GM23338 (cell line): Measurements from ENCODE around the gene TOX4. TPM values are rescaled to one million over a fixed set of nuclear protein-coding genes. Genes with fewer than 3 reads are reported as not detected.

ENCODE experiments used
- ATAC-seq: fragments of 200-7000 bp; cut with Tn5 transposase; 3 replicates; pipeline ENCODE4 v1.9.1; 2020
- DNase-seq: peaks from one replicate; pipeline ENCODE4 v3.0.0-alpha.2; 2015; ENCODE audit warnings: low spot score
- H2AFZ ChIP-seq: fragments of 200-600 bp; sonication (generic); 2 replicates; pipeline ENCODE4 v1.8.0; 2016; ENCODE audit warnings: antibody characterized with exemption, mild to moderate bottlenecking, moderate library complexity
- H3F3A ChIP-seq: fragments of 200-600 bp; sonication (generic); replicated peaks from 2 replicates; pipeline ENCODE4 v1.8.0; 2017; ENCODE audit warnings: antibody characterized with exemption, mixed run types, low read depth
- H3K27ac ChIP-seq: fragments of 200-600 bp; sonication (generic); 2 replicates; pipeline ENCODE4 v1.6.1; 2016; ENCODE audit warnings: low read depth
- H3K27me3 ChIP-seq: fragments of 200-600 bp; sonication (generic); 2 replicates; pipeline ENCODE4 v1.8.0; 2016; ENCODE audit warnings: mild to moderate bottlenecking, mixed run types, moderate library complexity; ENCODE audit not compliant: insufficient read depth
- H3K36me3 ChIP-seq: fragments of 200-600 bp; sonication (generic); 2 replicates; pipeline ENCODE4 v1.8.0; 2016; ENCODE audit warnings: mild to moderate bottlenecking; ENCODE audit not compliant: insufficient read depth
- H3K4me1 ChIP-seq: fragments of 200-600 bp; sonication (generic); 2 replicates; pipeline ENCODE4 v1.8.0; 2016; ENCODE audit warnings: mild to moderate bottlenecking, moderate library complexity; ENCODE audit not compliant: insufficient read depth
- H3K4me2 ChIP-seq: fragments of 200-600 bp; sonication (generic); 2 replicates; pipeline ENCODE4 v1.7.1; 2017; ENCODE audit warnings: mixed run types
- H3K4me3 ChIP-seq: fragments of 200-600 bp; sonication (generic); 2 replicates; pipeline ENCODE4 v1.6.1; 2016; ENCODE audit warnings: mixed run types
- H3K79me2 ChIP-seq: fragments of 200-600 bp; sonication (generic); replicated peaks from 2 replicates; pipeline ENCODE4 v1.8.0; 2017; ENCODE audit warnings: mild to moderate bottlenecking; ENCODE audit not compliant: insufficient read depth
- H3K9me2 ChIP-seq: fragments of 200-600 bp; sonication (generic); 2 replicates; pipeline ENCODE4 v1.8.0; 2017; ENCODE audit not compliant: insufficient read depth
- H4K20me1 ChIP-seq: fragments of 200-600 bp; sonication (generic); replicated peaks from 2 replicates; pipeline ENCODE4 v1.8.0; 2017; ENCODE audit warnings: mild to moderate bottlenecking; ENCODE audit not compliant: insufficient read depth
- H3K27ac Mint-ChIP-seq: 2 replicates; pipeline ENCODE4 v1.8.0; 2020; ENCODE audit warnings: inconsistent platforms, mild to moderate bottlenecking, moderate library complexity, mixed read lengths
- H3K27me3 Mint-ChIP-seq: 3 replicates; pipeline ENCODE4 v1.8.0; 2022; ENCODE audit warnings: low read depth, mild to moderate bottlenecking, moderate library complexity, mixed read lengths, inconsistent platforms; ENCODE audit not compliant: insufficient read depth, poor library complexity
- H3K36me3 Mint-ChIP-seq: 3 replicates; pipeline ENCODE4 v1.8.0; 2021; ENCODE audit warnings: low read depth, mild to moderate bottlenecking, inconsistent platforms, moderate library complexity, mixed read lengths
- H3K4me1 Mint-ChIP-seq: 3 replicates; pipeline ENCODE4 v1.8.0; 2020; ENCODE audit warnings: mild to moderate bottlenecking, inconsistent platforms, mixed read lengths
- H3K4me3 Mint-ChIP-seq: 3 replicates; pipeline ENCODE4 v1.8.0; 2021; ENCODE audit warnings: moderate library complexity, mild to moderate bottlenecking, inconsistent platforms, mixed read lengths
- H3K9me3 Mint-ChIP-seq: 3 replicates; pipeline ENCODE4 v1.8.0; 2020; ENCODE audit warnings: moderate library complexity, mild to moderate bottlenecking, inconsistent platforms, mixed read lengths
- CREB1 ChIP-seq: fragments of 250-450 bp; sonication (Bioruptor Pico); IDR thresholded peaks from 2 replicates; pipeline ENCODE4 v1.5.0; 2020; ENCODE audit warnings: low read depth, mild to moderate bottlenecking, moderate library complexity
- EZH2phosphoT487 ChIP-seq: fragments of 200-600 bp; sonication (generic); IDR thresholded peaks from one replicate; pipeline ENCODE4 v1.8.1; 2018; ENCODE audit warnings: antibody characterized with exemption; ENCODE audit not compliant: unreplicated experiment
- JUNB ChIP-seq: IDR thresholded peaks from one replicate; pipeline ENCODE4 v1.6.1; 2016; ENCODE audit warnings: antibody characterized with exemption; ENCODE audit not compliant: unreplicated experiment
- NANOG ChIP-seq: IDR thresholded peaks from 2 replicates; pipeline ENCODE4 v1.6.1; 2016; ENCODE audit warnings: antibody characterized with exemption, borderline replicate concordance
- POLR2AphosphoS5 ChIP-seq: IDR thresholded peaks from 2 replicates; pipeline ENCODE4 v1.6.1; 2016; ENCODE audit warnings: antibody characterized with exemption, low read depth
- STAT1 ChIP-seq: IDR thresholded peaks from one replicate; pipeline ENCODE4 v1.6.1; 2016; ENCODE audit warnings: antibody characterized with exemption; ENCODE audit not compliant: unreplicated experiment
- ZNF114 ChIP-seq: fragments of 250-450 bp; sonication (Bioruptor Pico); IDR thresholded peaks from 2 replicates; pipeline ENCODE4 v1.5.0; 2020; ENCODE audit warnings: mild to moderate bottlenecking, moderate library complexity
- ZNF331 ChIP-seq: fragments of 250-450 bp; sonication (Bioruptor Pico); IDR thresholded peaks from 2 replicates; pipeline ENCODE4 v1.5.0; 2020; ENCODE audit warnings: low read depth, mild to moderate bottlenecking, moderate library complexity
- polyA plus RNA-seq: library from polyadenylated mRNA; unstranded; fragments of >200 nt; fragmentation: Nextera tagmentation; extraction: Ambion mirVana; gene quantifications from 2 replicates; pipeline ENCODE4 v1.2.1, GENCODE V29; 2016
- total RNA-seq: library from RNA; depleted of rRNA; stranded (reverse); fragments of >200 nt; shearing (Covaris generic); gene quantifications from 2 replicates; pipeline ENCODE4 v1.2.3, GENCODE V29; 2014
- TF ChIP-seq, protein P1 (sequence below): IDR thresholded peaks from 2 replicates; pipeline ENCODE4 v1.6.1; 2016; ENCODE audit warnings: antibody characterized with exemption
- TF ChIP-seq, protein P2 (sequence below): fragments of 250-450 bp; sonication (Bioruptor Pico); IDR thresholded peaks from 2 replicates; pipeline ENCODE4 v1.5.0; 2020; ENCODE audit warnings: mild to moderate bottlenecking, moderate library complexity
- TF ChIP-seq, protein P3 (sequence below): IDR thresholded peaks from one replicate; pipeline ENCODE4 v1.6.1; 2018; ENCODE audit warnings: antibody characterized with exemption; ENCODE audit not compliant: unreplicated experiment
- TF ChIP-seq, protein P4 (sequence below), 2 experiments: fragments of 200-600 bp in 1 of 2; sonication (generic) in 1 of 2; conservative IDR thresholded peaks; 2 replicates each; pipeline versions ENCODE4 v1.5.1 to v1.6.1; 2016 to 2017; ENCODE audit warnings: antibody characterized with exemption in 2 of 2, low read depth in 2 of 2, mild to moderate bottlenecking in 2 of 2, moderate library complexity in 1 of 2

TOX4 gene
- total and polyA plus RNA-seq, 2 experiments from 2014 or later: 45.6 to 72.8 TPM

DNA sequence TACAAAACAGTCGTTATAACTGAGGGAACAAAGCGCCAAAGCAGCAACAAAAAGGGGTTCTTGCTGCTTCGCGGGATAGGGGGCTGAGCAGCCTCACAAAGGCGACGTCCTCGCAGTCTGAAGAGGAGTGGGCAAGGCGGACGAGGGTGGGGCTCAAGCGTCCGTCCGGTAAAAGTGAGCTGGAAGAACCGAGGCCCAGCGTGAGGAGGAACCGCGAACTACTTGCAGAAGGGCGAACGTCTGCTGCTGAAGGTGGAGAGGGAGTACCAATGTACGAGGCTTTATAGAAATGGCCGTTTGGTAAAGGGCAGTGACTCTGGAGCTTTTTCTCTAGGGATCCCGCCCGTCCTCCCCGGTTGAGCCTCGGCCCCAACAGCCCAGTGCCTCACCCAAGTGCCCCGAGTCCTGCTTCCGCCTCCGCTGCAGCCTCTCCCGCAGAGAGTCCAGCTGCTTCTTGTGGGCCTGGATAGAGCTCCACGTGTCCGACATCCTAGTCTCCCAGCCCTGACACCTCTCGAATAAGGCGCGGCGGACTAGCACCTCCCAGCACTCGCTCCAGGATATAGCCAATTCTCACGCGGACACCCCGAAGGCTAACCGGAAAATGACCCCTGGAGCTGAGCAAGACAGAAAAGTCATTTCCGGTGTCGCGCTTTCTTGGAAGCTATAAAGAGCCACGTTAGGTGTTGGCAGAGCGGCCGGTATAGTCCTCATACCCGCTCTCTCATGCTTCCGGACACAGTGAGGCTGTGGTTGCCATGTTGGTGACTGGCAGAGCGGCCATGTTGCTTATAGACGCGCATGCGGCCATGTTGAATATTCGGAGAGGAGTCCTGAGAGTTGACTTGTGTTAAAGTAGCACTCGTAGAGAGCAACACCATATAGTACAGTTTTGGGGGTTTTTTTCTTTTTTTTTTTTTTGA lies 34.0 kb downstream of the TOX4 start, which contains the start of gene METTL3:
METTL3 (minus strand) TSS at position 606 of the 923 bp plus-strand sequence; CDS start at position 489, 117 bp downstream.
- Mint-ChIP-seq H3K9me3 (peaks cover 10% of the 10 kb centered on the region; the same call in 2 of the 3 replicates), H3K4me1 (peaks cover 17% of the 10 kb centered on the region), H3K4me3 (peak within 1 kb of the TSS; percentile 96), H3K36me3 (peaks cover 44% of the 10 kb centered on the region), H3K27me3 (peaks cover 12% of the 10 kb centered on the region), H3K27ac (peak within 1 kb of the TSS; percentile 98)
- peak; percentile 100 for DNase-seq
- Histone ChIP-seq H4K20me1 (peaks cover 17% of the 10 kb centered on the region), H3K27ac (peak within 1 kb of the TSS; percentile 86), H3K27me3 (no peaks in the 10 kb centered on the region), H3K4me2 (peak within 1 kb of the TSS; percentile 83), H3K4me1 (peaks cover 28% of the 10 kb centered on the region), H3K79me2 (peaks cover 51% of the 10 kb centered on the region), H3K36me3 (peaks cover 10% of the 10 kb centered on the region), H3F3A (no peaks in the 10 kb centered on the region), H3K4me3 (peak within 1 kb of the TSS; percentile 93), H2AFZ (no peak within 1 kb of the TSS), H3K9me2 (no peaks in the 10 kb centered on the region)
- TF ChIP-seq, protein P1, sequence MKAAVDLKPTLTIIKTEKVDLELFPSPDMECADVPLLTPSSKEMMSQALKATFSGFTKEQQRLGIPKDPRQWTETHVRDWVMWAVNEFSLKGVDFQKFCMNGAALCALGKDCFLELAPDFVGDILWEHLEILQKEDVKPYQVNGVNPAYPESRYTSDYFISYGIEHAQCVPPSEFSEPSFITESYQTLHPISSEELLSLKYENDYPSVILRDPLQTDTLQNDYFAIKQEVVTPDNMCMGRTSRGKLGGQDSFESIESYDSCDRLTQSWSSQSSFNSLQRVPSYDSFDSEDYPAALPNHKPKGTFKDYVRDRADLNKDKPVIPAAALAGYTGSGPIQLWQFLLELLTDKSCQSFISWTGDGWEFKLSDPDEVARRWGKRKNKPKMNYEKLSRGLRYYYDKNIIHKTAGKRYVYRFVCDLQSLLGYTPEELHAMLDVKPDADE: peak; percentile 97
- TF ChIP-seq, protein P2, sequence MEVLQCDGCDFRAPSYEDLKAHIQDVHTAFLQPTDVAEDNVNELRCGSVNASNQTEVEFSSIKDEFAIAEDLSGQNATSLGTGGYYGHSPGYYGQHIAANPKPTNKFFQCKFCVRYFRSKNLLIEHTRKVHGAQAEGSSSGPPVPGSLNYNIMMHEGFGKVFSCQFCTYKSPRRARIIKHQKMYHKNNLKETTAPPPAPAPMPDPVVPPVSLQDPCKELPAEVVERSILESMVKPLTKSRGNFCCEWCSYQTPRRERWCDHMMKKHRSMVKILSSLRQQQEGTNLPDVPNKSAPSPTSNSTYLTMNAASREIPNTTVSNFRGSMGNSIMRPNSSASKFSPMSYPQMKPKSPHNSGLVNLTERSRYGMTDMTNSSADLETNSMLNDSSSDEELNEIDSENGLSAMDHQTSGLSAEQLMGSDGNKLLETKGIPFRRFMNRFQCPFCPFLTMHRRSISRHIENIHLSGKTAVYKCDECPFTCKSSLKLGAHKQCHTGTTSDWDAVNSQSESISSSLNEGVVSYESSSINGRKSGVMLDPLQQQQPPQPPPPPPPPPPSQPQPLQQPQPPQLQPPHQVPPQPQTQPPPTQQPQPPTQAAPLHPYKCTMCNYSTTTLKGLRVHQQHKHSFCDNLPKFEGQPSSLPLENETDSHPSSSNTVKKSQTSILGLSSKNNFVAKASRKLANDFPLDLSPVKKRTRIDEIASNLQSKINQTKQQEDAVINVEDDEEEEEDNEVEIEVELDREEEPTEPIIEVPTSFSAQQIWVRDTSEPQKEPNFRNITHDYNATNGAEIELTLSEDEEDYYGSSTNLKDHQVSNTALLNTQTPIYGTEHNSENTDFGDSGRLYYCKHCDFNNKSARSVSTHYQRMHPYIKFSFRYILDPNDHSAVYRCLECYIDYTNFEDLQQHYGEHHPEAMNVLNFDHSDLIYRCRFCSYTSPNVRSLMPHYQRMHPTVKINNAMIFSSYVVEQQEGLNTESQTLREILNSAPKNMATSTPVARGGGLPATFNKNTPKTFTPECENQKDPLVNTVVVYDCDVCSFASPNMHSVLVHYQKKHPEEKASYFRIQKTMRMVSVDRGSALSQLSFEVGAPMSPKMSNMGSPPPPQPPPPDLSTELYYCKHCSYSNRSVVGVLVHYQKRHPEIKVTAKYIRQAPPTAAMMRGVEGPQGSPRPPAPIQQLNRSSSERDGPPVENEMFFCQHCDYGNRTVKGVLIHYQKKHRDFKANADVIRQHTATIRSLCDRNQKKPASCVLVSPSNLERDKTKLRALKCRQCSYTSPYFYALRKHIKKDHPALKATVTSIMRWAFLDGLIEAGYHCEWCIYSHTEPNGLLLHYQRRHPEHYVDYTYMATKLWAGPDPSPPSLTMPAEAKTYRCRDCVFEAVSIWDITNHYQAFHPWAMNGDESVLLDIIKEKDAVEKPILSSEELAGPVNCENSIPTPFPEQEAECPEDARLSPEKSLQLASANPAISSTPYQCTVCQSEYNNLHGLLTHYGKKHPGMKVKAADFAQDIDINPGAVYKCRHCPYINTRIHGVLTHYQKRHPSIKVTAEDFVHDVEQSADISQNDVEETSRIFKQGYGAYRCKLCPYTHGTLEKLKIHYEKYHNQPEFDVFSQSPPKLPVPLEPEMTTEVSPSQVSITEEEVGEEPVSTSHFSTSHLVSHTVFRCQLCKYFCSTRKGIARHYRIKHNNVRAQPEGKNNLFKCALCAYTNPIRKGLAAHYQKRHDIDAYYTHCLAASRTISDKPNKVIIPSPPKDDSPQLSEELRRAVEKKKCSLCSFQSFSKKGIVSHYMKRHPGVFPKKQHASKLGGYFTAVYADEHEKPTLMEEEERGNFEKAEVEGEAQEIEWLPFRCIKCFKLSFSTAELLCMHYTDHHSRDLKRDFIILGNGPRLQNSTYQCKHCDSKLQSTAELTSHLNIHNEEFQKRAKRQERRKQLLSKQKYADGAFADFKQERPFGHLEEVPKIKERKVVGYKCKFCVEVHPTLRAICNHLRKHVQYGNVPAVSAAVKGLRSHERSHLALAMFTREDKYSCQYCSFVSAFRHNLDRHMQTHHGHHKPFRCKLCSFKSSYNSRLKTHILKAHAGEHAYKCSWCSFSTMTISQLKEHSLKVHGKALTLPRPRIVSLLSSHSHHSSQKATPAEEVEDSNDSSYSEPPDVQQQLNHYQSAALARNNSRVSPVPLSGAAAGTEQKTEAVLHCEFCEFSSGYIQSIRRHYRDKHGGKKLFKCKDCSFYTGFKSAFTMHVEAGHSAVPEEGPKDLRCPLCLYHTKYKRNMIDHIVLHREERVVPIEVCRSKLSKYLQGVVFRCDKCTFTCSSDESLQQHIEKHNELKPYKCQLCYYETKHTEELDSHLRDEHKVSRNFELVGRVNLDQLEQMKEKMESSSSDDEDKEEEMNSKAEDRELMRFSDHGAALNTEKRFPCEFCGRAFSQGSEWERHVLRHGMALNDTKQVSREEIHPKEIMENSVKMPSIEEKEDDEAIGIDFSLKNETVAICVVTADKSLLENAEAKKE (CRISPR knock-in tag): no peak
- TF ChIP-seq STAT1: no peak
- TF ChIP-seq EZH2phosphoT487: no peak
- peak; percentile 78 for TF ChIP-seq ZNF114 (CRISPR knock-in tag)
- no peak for TF ChIP-seq NANOG
- no peak for TF ChIP-seq ZNF331 (CRISPR knock-in tag)
- TF ChIP-seq, protein P3, sequence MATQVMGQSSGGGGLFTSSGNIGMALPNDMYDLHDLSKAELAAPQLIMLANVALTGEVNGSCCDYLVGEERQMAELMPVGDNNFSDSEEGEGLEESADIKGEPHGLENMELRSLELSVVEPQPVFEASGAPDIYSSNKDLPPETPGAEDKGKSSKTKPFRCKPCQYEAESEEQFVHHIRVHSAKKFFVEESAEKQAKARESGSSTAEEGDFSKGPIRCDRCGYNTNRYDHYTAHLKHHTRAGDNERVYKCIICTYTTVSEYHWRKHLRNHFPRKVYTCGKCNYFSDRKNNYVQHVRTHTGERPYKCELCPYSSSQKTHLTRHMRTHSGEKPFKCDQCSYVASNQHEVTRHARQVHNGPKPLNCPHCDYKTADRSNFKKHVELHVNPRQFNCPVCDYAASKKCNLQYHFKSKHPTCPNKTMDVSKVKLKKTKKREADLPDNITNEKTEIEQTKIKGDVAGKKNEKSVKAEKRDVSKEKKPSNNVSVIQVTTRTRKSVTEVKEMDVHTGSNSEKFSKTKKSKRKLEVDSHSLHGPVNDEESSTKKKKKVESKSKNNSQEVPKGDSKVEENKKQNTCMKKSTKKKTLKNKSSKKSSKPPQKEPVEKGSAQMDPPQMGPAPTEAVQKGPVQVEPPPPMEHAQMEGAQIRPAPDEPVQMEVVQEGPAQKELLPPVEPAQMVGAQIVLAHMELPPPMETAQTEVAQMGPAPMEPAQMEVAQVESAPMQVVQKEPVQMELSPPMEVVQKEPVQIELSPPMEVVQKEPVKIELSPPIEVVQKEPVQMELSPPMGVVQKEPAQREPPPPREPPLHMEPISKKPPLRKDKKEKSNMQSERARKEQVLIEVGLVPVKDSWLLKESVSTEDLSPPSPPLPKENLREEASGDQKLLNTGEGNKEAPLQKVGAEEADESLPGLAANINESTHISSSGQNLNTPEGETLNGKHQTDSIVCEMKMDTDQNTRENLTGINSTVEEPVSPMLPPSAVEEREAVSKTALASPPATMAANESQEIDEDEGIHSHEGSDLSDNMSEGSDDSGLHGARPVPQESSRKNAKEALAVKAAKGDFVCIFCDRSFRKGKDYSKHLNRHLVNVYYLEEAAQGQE: no peak
- peak; percentile 78 for TF ChIP-seq POLR2AphosphoS5
- TF ChIP-seq CREB1 (CRISPR knock-in tag): peak; percentile 85
- no peak for TF ChIP-seq JUNB
- TF ChIP-seq, protein P4, sequence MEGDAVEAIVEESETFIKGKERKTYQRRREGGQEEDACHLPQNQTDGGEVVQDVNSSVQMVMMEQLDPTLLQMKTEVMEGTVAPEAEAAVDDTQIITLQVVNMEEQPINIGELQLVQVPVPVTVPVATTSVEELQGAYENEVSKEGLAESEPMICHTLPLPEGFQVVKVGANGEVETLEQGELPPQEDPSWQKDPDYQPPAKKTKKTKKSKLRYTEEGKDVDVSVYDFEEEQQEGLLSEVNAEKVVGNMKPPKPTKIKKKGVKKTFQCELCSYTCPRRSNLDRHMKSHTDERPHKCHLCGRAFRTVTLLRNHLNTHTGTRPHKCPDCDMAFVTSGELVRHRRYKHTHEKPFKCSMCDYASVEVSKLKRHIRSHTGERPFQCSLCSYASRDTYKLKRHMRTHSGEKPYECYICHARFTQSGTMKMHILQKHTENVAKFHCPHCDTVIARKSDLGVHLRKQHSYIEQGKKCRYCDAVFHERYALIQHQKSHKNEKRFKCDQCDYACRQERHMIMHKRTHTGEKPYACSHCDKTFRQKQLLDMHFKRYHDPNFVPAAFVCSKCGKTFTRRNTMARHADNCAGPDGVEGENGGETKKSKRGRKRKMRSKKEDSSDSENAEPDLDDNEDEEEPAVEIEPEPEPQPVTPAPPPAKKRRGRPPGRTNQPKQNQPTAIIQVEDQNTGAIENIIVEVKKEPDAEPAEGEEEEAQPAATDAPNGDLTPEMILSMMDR (conservative IDR thresholded peaks at IDR 0.05; ENCODE audit: low read depth in 2 of 2): no peak
- ATAC-seq: peak; percentile 97
